ENCODE results near the gene KRT15.

- TF ChIP-seq CTCF (IDR thresholded peaks at IDR 0.05; ENCODE audit: low read length): no peak
- TF ChIP-seq EZH2 (IDR thresholded peaks at IDR 0.05; ENCODE audit: borderline replicate concordance, low read length): no peak
Observed at GRCh38 chr17:41535764-41536481, 17.2 kb upstream of the KRT15 start.

All from OCI-LY1 (cell line).